Left hindlimb (tissue), 1 donor: ENCODE results near the gene CFAP251.
"Not testable (repeated sequence)": the region's sequence is repeated elsewhere in the genome, so short reads cannot be mapped to it uniquely, and the experiment has no call there.

ENCODE experiments used
- DNase-seq: peaks from one replicate; pipeline ENCODE4 v3.0.0-alpha.2; 2018

Gene CFAP251

DNA sequence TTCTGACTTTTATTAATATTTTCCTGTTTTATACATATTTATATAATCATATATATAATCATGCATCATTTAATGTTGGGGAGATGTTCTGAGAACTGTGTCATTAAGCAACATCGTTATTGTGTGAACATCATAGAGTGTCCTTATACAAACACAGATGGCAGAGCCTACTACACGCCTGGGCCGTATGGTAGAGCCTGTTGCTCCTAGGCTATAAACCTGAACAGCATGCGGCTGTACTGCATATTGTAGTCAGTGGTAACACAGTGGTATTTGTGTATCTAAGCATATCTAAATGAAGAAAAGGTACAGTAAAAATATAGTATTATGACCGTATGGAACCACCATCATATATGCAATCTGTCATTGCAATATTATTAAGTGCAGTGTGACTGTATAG, 58.6 kb downstream of the CFAP251 start:
- DNase-seq = no peak

DNA sequence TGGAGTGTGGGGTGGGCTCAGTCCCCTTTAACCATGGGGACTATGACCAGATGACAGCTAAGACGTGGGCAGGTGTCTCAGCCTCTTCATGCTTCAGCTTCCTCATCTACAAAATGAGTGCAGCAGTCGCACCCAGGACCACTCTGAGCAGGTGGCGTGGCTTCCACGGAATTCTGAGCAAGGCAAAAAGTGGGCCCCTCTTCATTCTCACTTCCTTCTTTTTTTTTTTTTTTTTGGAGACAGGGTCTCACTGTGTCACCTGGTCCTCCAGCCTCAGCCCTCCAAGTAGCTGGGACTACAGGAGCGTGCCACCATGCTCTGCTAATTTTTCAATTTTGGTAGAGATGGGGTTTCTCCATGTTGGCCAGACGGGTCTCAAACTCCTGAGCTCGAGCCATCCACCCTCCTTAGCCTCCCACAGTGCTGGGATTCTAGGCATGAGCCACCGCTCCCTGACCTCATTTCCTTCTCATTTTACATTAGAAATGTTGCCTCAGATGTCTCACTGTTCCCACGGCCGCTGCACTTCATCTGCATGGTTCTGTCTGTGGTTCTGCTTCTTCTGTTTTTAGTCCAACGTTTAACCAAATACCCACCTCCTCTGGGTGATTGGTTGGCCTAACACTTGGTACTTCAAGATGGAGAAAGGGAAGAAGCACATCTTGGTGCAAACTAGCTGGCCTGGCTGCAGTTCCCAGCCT, 61.9 kb downstream of the CFAP251 start:
- no peak for DNase-seq

DNA sequence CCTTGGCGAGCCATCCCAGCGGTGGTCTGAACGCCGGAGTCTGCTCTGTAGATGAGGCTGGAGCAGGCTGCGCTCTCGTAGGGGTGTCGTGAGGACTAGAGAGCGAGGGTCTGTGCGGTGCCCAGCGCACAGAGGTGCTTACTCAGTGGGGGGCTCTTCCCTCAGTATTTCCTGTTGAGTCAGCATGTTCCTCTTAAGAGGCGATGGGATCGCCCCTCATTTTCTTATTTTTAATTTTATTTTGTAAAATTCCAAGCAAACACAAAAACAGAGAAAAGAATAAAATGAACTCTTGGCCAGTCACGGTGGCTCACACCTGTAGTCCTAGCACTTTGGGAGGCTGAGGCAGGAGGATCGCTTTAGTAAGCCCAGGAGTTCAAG, 62.5 kb downstream of the CFAP251 start:
- DNase-seq = no peak

DNA sequence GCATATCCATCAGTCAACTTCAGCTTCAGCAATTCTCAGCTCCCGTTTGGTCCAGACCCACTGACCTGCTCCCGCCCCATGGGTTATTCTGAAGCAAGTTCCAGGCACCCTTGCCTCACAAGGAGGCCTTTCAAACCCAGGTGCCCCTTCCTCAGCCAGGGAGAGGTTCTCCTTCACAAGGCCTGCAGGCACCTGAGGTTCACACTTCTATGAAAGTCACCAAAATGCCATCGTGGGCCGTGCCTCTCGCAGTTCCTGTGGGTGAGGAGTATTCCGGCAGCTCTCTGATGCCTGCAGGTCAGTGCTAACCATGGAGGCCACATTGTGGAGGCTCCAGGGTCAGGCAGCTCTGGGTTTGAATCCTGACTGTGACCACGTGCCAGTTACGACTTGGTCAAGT, 63.1 kb downstream of the CFAP251 start:
- no peak for DNase-seq

DNA sequence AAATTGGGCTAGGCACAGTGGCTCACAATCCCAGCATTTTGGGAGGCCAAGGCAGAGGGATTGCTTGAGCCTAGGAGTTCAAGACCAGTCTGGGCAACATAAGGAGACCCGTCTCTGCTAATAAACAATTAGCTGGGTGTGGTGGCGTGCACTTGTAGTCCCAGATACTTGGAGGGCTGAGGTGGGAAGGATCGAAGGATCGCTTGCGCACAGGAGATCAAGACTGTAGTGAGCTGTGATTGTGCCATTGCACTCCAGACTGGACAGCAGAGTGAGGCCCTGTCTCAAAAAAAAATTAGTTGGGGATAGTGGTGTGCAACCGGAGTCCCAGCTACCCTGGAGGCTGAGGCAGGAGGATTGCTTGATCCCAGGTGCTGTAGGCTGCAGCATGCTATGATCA, 64.6 kb downstream of the CFAP251 start:
- peak; percentile 17 for DNase-seq

DNA sequence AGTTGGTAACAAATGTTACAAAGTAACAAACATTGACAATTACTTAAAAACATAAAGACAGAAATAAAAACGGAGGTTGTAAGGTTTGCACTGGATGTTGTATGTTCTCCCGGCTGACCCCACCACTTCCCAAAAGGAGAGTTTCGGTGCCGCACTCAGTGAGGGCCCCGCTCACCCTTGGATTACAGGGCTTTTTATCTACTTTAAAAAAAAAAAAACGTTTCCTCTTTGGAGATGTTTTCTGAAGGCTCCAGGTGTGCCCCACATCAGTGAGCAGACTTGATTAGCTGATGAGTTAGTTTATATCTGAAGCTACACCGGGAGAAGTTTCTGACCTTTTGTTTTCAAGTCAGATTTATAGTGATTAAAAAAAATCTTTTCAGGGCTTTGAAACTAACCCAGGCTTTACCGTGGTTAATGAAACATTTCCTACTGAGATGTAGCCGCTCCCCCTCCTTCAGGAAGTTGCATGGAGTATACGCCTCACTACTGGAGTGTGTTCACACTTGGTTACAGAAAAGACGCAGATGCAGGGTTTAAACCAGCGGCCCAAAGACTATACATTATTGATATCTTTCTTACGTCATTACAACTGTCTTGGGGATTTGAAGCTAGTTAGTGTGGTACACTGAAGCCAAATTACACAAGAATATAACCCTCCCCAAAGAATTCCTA, 65.3 kb downstream of the CFAP251 start:
- DNase-seq = no peak

DNA sequence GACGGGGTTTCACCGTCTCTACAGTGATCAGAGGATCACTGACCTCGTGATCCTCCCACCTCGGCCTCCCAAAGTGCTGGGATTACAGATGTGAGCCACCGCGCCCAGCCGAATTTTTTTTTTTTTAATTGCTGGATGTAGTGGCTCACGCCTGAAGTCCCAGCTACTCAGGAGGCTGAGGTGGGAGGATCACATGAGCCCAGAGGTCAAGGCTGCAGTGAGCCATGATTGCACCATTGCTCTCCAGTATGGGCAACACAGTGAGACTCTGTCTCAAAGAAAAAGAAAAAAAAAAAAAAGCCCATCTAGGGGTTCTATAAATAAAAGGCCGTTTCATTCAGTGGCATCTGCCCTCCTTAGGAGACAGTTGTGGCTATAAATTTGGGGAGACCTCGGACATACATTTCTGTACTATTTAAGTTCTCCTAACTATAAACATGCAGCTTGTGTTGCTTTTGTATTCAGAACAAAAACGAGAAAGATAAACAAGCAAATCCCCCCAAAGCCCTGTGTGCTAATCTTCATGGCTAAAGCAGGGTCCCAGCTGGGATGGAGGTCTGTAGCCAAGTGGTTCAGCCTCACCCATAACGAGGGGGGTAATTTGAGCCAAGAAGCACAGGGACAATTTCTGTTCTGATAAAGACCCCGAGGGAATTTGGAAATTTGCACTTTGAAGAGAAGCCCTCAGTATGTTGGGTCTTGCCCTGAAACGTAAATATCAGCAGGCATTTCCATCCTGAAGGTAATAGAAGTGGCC, 68.3 kb downstream of the CFAP251 start:
- DNase-seq = no peak

DNA sequence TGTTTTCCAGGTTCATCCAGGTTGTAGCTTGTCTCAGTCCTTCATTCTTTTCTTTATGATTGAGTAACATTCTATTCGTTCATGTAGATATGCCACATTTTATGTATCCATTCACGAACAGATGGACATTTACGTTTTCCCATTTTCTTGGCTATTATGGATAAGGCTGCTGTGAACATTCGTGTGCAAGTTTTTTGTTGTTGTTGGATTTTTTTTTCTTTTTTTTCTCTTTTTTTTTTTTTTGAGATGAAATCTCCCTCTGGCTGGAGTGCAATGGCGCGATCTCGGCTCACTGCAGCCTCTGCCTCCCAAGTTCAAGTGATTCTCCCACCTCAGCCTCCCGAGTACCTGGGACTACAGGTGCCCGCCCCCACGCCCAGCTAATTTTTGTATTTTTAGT, 70.1 kb downstream of the CFAP251 start:
- not testable (repeated sequence) for DNase-seq

DNA sequence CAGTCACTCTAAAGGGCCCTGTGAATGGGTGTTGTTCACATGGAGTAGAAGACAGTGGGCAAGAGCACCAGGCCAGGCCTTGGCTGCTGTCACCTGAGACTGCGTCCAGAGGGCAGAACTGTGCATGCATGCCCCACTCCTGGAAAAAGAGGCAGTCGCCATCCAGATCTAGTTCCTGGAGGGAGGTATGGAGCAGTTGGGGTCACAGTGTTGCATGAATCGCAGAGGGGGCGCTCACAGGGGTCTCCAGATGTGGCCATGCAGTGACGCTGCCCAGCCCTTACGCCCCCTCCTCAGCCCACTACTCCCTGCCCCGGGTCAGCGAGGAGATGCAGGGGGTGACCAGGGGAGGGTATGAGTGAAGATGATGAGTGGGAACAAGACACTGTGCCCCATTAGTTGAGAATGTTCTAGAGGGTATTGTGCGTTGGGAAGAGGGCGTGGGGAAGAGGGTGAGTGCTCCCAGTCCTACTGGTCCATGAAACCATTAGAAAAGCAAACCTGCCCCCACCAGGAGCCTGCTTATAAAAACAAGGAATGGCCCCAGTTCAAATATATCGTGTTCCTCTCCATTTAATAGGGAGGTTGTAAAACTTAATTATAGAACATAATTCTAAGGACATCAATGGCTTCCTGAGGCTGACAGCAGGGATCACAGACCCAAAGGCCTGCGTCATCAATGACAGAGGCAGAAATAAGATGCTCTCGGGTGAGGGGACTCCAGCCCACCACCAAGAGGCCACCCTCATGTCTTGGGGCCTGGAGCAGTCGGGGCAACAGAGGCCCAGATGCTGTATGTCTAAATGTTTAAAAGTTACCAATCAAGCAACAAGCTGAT, 71.1 kb downstream of the CFAP251 start:
- DNase-seq = no peak

DNA sequence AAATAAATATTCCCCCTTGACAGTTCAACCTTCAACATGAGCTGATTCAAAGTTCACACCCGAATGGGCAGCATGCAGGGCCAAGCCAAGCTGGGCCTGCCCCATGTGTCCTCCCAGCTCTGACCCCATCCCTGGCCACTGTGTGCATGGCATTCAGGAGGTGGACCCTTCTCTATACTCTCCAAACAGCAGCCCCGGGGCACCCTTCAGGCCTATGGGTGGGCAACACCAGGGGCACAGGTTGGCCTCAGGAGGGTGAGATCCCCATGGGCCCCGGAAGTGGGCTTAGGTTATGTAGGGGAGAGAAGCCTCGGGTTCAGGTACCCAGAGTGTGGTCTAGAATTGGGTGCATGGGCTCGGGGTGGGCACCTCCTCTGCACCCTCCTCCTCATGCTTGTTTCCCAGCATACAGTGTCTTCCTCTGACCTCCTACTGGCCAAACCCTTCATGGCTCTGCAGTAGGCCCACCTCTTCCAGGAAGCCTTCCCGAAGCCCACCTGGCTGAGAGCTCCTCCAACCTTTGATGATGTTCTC, 71.8 kb downstream of the CFAP251 start:
- no peak for DNase-seq

DNA sequence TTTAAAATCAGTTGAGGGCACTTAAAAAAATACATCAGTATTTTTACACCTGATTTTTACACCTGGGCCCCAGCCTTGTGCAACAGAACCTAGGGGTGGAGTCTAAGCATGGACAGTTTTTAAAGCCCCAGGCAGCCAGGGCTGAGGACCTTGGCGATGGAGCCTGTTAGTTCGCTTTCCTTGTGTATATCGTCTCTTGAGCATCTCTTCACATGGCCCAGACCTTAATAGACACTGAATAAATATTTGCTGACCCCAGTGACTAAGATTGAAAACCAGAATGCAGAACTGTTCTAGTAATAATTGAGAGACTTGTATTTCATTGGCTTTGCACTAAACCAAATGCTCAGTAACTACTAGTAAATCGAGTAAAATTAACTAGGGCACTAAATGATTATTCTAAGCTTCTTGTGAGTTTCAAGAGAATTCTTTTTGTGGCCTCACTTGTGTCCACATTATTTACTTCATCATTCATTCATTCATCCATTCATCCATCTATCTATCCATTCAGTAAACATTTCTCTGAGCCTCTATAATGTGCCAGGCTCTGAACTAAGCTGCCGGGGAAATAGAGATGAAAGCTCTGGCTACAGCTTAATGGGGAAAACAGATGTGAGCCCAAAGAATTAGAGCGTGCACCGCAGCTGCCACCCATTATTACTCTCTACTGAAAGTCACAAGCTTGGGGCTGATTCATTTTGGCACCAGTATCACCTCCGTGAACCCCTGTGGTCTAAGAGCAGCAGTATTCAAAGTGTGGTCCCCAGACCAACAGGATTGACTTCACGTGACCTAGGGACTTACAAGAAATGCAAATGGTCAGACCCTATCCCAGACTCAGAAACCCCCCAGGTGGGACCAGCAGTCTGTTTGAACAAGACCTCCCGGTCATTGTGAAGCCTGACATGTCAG, 72.6 kb downstream of the CFAP251 start:
- no peak for DNase-seq

DNA sequence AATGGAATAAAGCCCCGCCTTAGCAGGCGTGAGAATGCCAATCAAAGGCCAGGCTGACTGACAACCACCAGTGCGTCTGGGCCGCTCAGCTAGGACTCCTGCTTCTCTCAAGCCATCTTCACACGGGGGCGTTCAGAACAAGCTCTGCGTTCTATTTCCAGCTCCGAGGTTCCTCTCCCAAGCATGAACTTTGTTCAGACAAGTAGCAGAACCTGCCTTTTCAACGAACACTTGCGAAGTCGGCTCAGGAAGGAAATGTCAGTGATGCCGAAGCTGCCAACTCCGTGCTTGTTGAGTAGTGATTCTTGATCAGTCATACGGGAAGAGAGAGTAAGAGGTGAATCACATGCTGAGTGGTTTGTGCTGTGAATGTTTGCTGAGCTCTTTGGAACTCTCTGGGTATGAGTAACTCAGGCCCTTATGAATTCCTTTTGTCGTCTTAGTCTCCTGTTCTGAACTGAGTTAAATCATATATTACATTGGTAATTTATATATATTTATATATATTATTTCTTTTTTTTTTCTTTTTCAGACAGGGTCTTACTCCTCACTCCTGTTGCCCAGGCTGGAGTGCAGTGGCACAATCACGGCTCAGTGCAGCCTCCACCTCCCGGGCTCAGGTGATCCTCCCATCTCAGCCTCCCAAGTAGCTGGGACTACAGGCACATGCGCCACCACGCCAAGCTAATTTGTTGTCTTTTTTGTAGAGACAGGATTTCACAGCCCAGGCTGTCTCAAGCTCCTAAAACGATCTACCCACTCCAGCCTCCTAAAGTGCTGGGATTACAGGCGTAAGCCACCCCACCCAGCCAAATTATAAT, 73.9 kb downstream of the CFAP251 start:
- DNase-seq = no peak

DNA sequence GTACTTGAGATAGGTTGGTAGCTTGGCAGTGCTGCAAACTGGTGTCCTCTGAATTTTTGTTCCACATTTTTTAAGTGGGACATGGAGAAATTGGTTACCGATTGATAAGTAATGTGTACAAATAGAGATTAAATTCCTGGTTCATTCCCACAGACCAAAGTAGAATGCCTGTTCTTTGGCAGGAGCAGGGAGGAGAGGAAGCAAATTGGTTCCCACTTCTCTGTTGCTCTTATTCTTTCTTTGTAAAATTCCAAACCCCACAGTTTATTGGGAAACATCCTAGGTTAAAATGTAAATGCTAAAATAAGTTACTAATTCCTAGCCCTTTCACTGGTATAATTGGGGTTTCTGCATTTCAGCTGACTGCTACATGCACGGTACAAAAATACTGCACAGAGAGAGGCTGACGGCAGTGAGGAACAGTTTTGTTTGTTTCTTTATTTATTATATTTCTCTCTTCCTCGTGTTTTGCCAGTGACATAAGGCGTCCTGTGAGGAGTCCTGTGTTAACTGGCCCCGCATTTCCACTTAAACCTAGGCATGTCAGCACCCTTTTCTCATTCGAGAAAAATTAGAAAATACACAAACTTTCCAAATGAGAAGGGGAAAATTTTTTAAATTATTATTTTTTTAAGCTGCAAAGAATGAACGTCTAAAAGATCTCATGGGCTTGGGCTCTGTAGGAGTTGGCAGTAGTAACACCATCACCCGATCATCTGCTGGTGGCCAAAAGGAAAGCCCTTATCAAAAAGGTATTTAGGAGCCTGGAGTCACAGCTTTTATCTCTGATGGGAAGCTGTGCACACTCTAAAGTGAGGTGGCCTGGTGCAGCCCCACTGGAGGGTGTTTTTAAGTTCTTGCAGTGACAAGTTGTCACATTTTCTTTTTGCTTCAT, 77.9 kb downstream of the CFAP251 start:
- no peak for DNase-seq

DNA sequence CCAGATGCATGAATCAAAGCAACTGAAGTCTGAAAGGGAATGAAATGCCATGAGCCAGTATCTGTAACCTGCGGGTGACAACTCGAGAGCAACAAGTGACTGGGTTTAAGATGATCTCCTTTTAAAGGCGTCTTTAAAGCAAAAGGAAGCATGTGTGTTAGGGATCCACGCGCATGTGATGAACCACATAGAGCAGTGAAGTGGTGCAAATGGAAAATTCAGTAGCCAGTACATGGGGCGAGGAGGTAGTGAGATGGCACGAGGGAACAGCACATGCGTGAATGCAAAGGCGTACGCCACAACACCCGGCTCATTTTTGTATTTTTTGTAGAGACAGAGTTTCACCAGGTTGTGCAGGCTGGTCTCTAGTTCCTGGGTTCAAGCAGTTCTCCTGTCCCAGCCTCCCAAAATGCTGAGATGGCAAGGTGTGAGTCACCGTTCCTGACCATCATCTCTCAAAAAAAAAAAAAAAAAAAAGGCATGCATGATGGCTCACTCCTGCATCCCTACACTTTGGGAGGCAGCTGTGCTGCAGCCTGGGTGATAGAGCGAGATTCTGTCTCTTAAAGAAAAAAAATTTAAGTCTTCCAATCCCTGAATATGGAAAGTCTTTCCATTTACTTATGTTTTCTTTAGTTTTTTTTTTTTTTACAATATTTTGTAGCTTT, 78.7 kb downstream of the CFAP251 start:
- no peak for DNase-seq

DNA sequence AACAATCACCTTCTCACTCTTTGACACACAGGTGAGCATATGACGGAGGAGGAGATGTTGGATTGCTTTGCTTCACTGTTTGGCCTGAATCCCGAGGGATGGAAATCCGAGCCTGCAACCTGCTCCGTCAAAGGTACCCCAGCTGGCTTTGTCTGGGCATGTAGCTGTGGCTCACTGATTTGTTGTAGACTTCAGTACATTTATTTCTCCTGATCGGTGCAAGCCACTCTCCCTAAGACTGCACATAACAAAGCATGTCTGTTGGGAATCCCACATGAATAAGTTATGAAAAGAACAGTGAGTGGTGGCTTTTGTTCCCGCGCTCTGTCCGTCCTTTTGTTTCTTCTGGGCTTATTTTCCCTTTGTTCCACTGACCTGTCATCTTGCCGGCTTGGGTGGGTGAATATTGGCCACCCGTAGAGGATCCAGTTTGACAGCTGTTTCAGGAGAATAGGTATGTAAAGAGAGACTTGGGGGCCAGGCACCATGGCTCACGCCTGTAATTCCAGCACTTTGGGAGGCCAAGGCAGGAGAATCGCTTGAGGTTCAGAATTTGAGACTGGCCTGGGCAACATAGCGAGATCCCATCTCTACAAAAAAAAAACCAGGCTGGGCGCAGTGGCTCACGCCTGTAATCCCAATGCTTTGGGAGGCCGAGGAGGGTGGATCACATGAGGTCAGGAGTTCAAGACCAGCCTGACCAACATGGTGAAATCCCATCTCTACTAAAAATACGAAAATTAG, 83.2 kb downstream of the CFAP251 start:
- DNase-seq = no peak

DNA sequence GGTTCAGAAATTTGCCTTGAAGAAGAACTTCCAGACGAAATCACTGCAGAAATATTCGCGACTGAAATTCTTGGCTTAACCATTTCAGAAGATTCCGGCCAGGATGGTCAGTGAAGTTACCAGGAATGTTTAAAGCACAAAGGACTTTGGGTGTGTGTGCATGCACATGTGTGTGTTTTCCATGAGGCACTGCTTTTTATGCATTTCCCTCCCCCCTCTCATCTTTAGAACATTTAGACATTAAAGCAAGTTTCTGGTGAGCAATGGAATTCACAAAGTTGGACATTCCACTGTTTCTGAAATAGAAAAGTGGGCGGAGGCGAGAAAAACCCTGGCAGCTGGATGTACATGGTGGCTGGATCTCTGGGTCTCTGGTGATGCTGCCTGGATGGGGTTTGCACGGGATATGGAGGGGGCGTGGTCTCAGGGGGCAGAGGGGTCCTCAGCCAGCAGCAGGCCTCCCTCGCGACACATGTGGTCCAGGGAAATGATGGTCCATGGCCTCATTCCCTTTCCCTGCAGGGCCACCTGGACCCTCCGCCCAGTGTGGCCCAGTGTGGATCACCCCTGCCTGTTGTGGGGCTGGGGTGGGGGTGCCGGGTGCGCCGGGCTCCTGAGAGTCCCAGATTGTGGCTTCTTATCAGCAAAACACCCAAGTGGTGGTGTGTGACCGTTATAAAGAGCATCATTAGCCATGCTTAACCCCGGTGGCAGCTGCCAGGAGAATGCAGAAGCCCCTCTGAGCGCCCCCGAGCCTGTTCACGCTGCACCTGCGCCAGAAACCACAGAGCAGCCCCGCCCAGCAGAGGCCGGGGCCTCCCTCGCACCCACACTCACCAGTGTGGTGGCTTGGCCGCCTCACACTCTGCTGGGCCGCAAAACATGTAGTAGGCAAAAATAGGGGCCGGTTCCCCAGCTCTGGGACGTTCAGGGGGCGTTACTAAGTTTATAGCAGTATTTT, 85.5 kb downstream of the CFAP251 start:
- DNase-seq = peak; percentile 64

DNA sequence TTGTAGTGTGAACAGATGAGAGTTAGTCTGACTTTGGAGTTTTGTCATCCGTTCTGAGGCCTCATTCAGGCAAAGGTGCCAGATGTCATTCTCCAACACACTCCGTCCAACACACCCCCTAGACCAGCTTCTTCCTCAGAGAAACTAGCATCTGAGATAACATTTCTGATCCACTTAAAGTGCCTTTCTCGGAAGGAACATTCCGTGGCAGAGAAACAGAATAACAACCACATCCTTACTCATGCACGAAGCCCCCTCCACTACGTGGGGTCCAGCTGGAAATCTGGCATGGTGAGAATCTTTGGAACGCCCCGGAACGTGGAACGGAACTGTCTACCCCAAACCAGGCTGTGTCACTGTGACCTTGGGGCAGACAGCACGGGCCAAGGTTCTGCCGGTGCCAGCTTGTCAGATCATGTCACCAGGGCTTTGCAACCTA, 86.3 kb downstream of the CFAP251 start:
- DNase-seq = no peak
